ENCODE data around the gene GABBR2.

DNA sequence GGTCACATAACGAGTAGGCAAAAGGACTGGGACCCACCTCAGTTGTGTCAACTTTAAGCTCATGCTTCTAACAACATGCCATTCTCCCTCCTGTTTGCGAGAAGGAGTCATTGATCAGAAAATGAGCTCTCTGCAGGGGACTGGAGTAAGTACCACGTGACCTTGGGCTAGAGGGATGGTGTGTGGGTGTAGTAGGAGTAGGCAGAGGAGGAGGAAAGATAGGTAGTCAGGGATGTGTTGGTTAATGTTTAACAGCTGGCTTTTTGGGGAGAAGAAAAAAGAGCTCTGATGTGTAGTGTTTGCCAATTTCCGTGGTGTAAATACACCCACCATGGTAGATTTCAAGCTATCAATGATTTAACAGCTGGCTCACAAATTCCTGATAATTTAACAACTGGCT, 293.0 kb downstream of the GABBR2 start:
- TF ChIP-seq, protein P1, sequence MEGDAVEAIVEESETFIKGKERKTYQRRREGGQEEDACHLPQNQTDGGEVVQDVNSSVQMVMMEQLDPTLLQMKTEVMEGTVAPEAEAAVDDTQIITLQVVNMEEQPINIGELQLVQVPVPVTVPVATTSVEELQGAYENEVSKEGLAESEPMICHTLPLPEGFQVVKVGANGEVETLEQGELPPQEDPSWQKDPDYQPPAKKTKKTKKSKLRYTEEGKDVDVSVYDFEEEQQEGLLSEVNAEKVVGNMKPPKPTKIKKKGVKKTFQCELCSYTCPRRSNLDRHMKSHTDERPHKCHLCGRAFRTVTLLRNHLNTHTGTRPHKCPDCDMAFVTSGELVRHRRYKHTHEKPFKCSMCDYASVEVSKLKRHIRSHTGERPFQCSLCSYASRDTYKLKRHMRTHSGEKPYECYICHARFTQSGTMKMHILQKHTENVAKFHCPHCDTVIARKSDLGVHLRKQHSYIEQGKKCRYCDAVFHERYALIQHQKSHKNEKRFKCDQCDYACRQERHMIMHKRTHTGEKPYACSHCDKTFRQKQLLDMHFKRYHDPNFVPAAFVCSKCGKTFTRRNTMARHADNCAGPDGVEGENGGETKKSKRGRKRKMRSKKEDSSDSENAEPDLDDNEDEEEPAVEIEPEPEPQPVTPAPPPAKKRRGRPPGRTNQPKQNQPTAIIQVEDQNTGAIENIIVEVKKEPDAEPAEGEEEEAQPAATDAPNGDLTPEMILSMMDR (IDR thresholded peaks at IDR 0.05) = no peak
- no peak for TF ChIP-seq POLR2A (IDR thresholded peaks at IDR 0.05)

Measured in adrenal gland (tissue), 5 donors.